ENCODE data around the gene ATL3.
"Not testable (repeated sequence)": the region's sequence is repeated elsewhere in the genome, so short reads cannot be mapped to it uniquely, and the experiment has no call there.

The ATL3 gene

GRCh38 chr11:63681321-63682065, 10.3 kb upstream of the ATL3 start, which contains the start of gene RTN3:
TSS of gene RTN3 (plus strand) at chr11:63681500. CDS start at chr11:63681637, 137 bp downstream.
- peak; percentile 98 for DNase-seq

GRCh38 chr11:63680834-63681320, 9.7 kb upstream of the ATL3 start:
- no peak for DNase-seq

- DNase-seq: no peak
Observed at GRCh38 chr11:63673579-63673978, 2.4 kb upstream of the ATL3 start.

GRCh38 chr11:63672936-63673539, 1.9 kb upstream of the ATL3 start:
- DNase-seq: no peak

- no peak for DNase-seq
Observed at GRCh38 chr11:63672156-63672463, 934 bp upstream of the ATL3 start.

GRCh38 chr11:63670433-63671321, 499 bp downstream of the ATL3 start:
- peak; percentile 42 for DNase-seq

GRCh38 chr11:63670096-63670432, 1.1 kb downstream of the ATL3 start:
- no peak for DNase-seq

- DNase-seq: no peak
Observed at GRCh38 chr11:63667995-63668795, 3.0 kb downstream of the ATL3 start.

GRCh38 chr11:63666874-63667273, 4.3 kb downstream of the ATL3 start:
- no peak for DNase-seq

- DNase-seq: no peak
Observed at GRCh38 chr11:63663809-63664208, 7.4 kb downstream of the ATL3 start.

- no peak for DNase-seq
Observed at GRCh38 chr11:63660972-63661371, 10.2 kb downstream of the ATL3 start.

- DNase-seq: no peak
Observed at GRCh38 chr11:63652671-63653070, 18.5 kb downstream of the ATL3 start.

- DNase-seq: no peak
Observed at GRCh38 chr11:63643205-63643604, 28.0 kb downstream of the ATL3 start.

GRCh38 chr11:63641727-63642126, 29.4 kb downstream of the ATL3 start:
- DNase-seq: no peak

GRCh38 chr11:63639199-63639832, 31.9 kb downstream of the ATL3 start:
- peak; percentile 31 for DNase-seq

GRCh38 chr11:63638436-63638835, 32.7 kb downstream of the ATL3 start:
- DNase-seq: not testable (repeated sequence)

- DNase-seq: peak; percentile 78
Observed at GRCh38 chr11:63635762-63636465, 35.3 kb downstream of the ATL3 start.

GRCh38 chr11:63629426-63629825, 41.8 kb downstream of the ATL3 start:
- DNase-seq: no peak

- no peak for DNase-seq
Observed at GRCh38 chr11:63623513-63624140, 47.5 kb downstream of the ATL3 start.

- DNase-seq: no peak
Observed at GRCh38 chr11:63622323-63622722, 48.9 kb downstream of the ATL3 start.

GRCh38 chr11:63621071-63621470, 50.1 kb downstream of the ATL3 start:
- peak; percentile 13 for DNase-seq
